ENCODE results near the gene SLC10A2. TPM values are rescaled to one million over a fixed set of nuclear protein-coding genes. Genes with fewer than 3 reads are reported as not detected.

Gene SLC10A2
- total RNA-seq, 2 donors from 2014 or later, result not detected

GRCh38 chr13:103055166-103055565 is 11.1 kb downstream of the SLC10A2 start:
- no peak for ATAC-seq (ENCODE audit: insufficient number of reproducible peaks, low FRiP score, low read depth)
- no peaks in the 10 kb centered on the region for H3K27me3 ChIP-seq (replicated peaks; ENCODE audit: insufficient read depth)
- H3K9me3 ChIP-seq, result peaks cover 3% of the 10 kb centered on the region
- H3K4me1 ChIP-seq (ENCODE audit: control insufficient read depth in 1 of 2, low read depth in 2 of 2), result no peaks in the 10 kb centered on the region
- DNase-seq (ENCODE audit: low spot score), result no peak
- H3K36me3 ChIP-seq, result no peaks in the 10 kb centered on the region
- no peak for TF ChIP-seq CTCF (IDR thresholded peaks at IDR 0.05)
- H3K4me3 ChIP-seq, result no peak overlapping the region
- H3K27ac ChIP-seq, result no peak overlapping the region

GRCh38 chr13:103046676-103047075 is 19.5 kb downstream of the SLC10A2 start:
- H3K27ac ChIP-seq, result no peak overlapping the region
- ATAC-seq (ENCODE audit: insufficient number of reproducible peaks, low FRiP score, low read depth) (no peak), DNase-seq (ENCODE audit: low spot score) (no peak)
- no peaks in the 10 kb centered on the region for H3K4me1 ChIP-seq (ENCODE audit: control insufficient read depth in 1 of 2, low read depth in 2 of 2)
- no peaks in the 10 kb centered on the region for H3K9me3 ChIP-seq
- TF ChIP-seq CTCF (IDR thresholded peaks at IDR 0.05), result no peak
- H3K36me3 ChIP-seq, result no peaks in the 10 kb centered on the region
- H3K4me3 ChIP-seq, result no peak overlapping the region
- no peaks in the 10 kb centered on the region for H3K27me3 ChIP-seq (replicated peaks; ENCODE audit: insufficient read depth)

GRCh38 chr13:103044056-103044455 is 22.2 kb downstream of the SLC10A2 start:
- no peak overlapping the region for H3K27ac ChIP-seq
- ATAC-seq (ENCODE audit: insufficient number of reproducible peaks, low FRiP score, low read depth) (no peak), DNase-seq (ENCODE audit: low spot score) (no peak)
- H3K36me3 ChIP-seq, result no peaks in the 10 kb centered on the region
- no peak for TF ChIP-seq CTCF (IDR thresholded peaks at IDR 0.05)
- no peaks in the 10 kb centered on the region for H3K9me3 ChIP-seq
- H3K4me3 ChIP-seq, result no peak overlapping the region
- no peaks in the 10 kb centered on the region for H3K27me3 ChIP-seq (replicated peaks; ENCODE audit: insufficient read depth)
- no peaks in the 10 kb centered on the region for H3K4me1 ChIP-seq (ENCODE audit: control insufficient read depth in 1 of 2, low read depth in 2 of 2)

- no peaks in the 10 kb centered on the region for H3K27me3 ChIP-seq (replicated peaks; ENCODE audit: insufficient read depth)
- ATAC-seq (ENCODE audit: insufficient number of reproducible peaks, low FRiP score, low read depth) (no peak), DNase-seq (ENCODE audit: low spot score) (no peak)
- no peaks in the 10 kb centered on the region for H3K36me3 ChIP-seq
- H3K27ac ChIP-seq, result no peak overlapping the region
- H3K4me3 ChIP-seq, result no peak overlapping the region
- no peaks in the 10 kb centered on the region for H3K4me1 ChIP-seq (ENCODE audit: control insufficient read depth in 1 of 2, low read depth in 2 of 2)
- no peaks in the 10 kb centered on the region for H3K9me3 ChIP-seq
- no peak for TF ChIP-seq CTCF (IDR thresholded peaks at IDR 0.05)
These were observed 26.2 kb downstream of the SLC10A2 start for GRCh38 chr13:103040006-103040405.

- no peaks in the 10 kb centered on the region for H3K9me3 ChIP-seq
- no peak for DNase-seq (ENCODE audit: low spot score)
- no peak overlapping the region for H3K27ac ChIP-seq
- no peaks in the 10 kb centered on the region for H3K27me3 ChIP-seq (replicated peaks; ENCODE audit: insufficient read depth)
- H3K36me3 ChIP-seq, result no peaks in the 10 kb centered on the region
- H3K4me1 ChIP-seq (ENCODE audit: control insufficient read depth in 1 of 2, low read depth in 2 of 2), result no peaks in the 10 kb centered on the region
- TF ChIP-seq CTCF (IDR thresholded peaks at IDR 0.05), result no peak
- ATAC-seq (ENCODE audit: insufficient number of reproducible peaks, low FRiP score, low read depth), result no peak
- no peak overlapping the region for H3K4me3 ChIP-seq
These were observed 27.0 kb downstream of the SLC10A2 start for GRCh38 chr13:103039183-103039582.

Measured in thoracic aorta (tissue), 2 donors.